Stimulated activated CD4-positive, alpha-beta T cell treated with anti-CD3 and anti-CD28 coated beads, Interleukin-1b, Interleukin-23, amount 100 ng/mL, for 4 hours (primary cell): ENCODE data around the gene MAU2.

Source experiments
- DNase-seq, 2 donors: peaks; one replicate each; pipeline ENCODE4 v3.0.0-alpha.2; 2020; ENCODE audit warnings: low read depth in 2 of 2

The MAU2 gene

GRCh38 chr19:19305696-19306095 lies 14.9 kb upstream of the MAU2 start:
- no peak for DNase-seq

GRCh38 chr19:19306191-19306590 lies 14.4 kb upstream of the MAU2 start:
- no peak for DNase-seq

- DNase-seq = no peak
Measured at GRCh38 chr19:19308373-19308772, 12.3 kb upstream of the MAU2 start.

GRCh38 chr19:19315444-19315843 lies 5.2 kb upstream of the MAU2 start:
- DNase-seq = no peak

GRCh38 chr19:19316082-19316481 lies 4.5 kb upstream of the MAU2 start:
- no peak for DNase-seq

GRCh38 chr19:19319732-19320360 lies 783 bp upstream of the MAU2 start:
- DNase-seq = no peak

- DNase-seq = no peak
Measured at GRCh38 chr19:19321141-19321577, 530 bp downstream of the MAU2 start.

GRCh38 chr19:19324059-19324770 lies 3.6 kb downstream of the MAU2 start:
- no peak for DNase-seq

GRCh38 chr19:19327672-19328071 lies 7.0 kb downstream of the MAU2 start:
- no peak for DNase-seq

- no peak for DNase-seq
Measured at GRCh38 chr19:19329126-19329525, 8.5 kb downstream of the MAU2 start.

GRCh38 chr19:19334063-19334988 lies 13.7 kb downstream of the MAU2 start:
- DNase-seq = no peak

- no peak for DNase-seq
Measured at GRCh38 chr19:19334989-19335344, 14.3 kb downstream of the MAU2 start.

- DNase-seq = no peak
Measured at GRCh38 chr19:19335408-19336158, 15.0 kb downstream of the MAU2 start.

- DNase-seq = no peak
Measured at GRCh38 chr19:19336597-19336996, 16.0 kb downstream of the MAU2 start.

GRCh38 chr19:19337120-19337519 lies 16.5 kb downstream of the MAU2 start:
- no peak for DNase-seq

GRCh38 chr19:19338082-19338481 lies 17.5 kb downstream of the MAU2 start:
- no peak for DNase-seq

- no peak for DNase-seq
Measured at GRCh38 chr19:19341026-19341425, 20.4 kb downstream of the MAU2 start.

GRCh38 chr19:19342086-19343015 lies 21.7 kb downstream of the MAU2 start:
- DNase-seq = no peak

- no peak for DNase-seq
Measured at GRCh38 chr19:19343016-19343362, 22.4 kb downstream of the MAU2 start.

GRCh38 chr19:19343762-19344161 lies 23.1 kb downstream of the MAU2 start:
- DNase-seq = no peak

- DNase-seq = no peak
Measured at GRCh38 chr19:19345232-19345631, 24.6 kb downstream of the MAU2 start.
